ENCODE measurements around the gene CLDN24.

CLDN24 gene

DNA sequence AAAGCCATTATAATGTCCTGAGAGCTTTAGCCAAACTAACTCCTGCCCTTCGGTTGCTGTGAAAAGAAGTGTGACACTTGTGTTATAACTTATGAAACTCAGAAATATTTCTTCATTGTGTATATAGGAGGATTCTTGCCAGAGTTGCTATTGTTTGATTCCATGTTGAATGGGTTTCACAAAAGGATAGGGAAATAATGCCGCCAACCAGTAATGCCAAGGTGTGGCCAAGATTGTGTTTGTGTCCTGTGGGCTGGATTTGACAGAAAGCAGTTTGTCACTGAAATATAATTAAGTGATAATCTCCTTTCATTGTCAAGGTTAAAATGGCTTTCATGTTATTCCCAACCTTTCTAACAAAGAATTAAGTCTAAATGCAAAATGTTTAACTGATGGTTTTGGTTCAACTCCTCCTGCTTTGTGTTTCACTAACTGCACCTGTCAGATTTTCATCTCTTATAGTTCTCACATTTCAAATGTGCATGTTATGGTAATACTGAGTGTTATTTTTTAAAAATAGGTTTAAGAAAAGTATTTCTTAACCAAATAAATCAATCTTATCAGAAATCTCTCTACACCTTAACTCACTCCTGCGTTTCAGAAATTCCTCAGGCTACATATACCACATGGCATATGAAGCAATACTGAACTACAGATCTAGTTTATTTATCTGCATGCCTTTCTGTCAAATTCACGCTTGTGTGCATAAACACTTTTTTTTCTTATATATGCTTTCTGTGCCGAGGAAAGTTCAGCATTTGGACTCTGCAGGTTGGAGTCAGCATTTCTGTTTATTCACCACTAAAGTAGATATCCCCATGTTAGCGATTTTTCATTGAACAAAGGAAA is 1.8 kb downstream of the CLDN24 start, which contains the start of gene CLDN22:
Gene CLDN22, minus strand, starts transcription at position 66 of the 849 bp plus-strand sequence. Its CDS starts 58 bp downstream, at position 8.
- DNase-seq, result no peak

DNA sequence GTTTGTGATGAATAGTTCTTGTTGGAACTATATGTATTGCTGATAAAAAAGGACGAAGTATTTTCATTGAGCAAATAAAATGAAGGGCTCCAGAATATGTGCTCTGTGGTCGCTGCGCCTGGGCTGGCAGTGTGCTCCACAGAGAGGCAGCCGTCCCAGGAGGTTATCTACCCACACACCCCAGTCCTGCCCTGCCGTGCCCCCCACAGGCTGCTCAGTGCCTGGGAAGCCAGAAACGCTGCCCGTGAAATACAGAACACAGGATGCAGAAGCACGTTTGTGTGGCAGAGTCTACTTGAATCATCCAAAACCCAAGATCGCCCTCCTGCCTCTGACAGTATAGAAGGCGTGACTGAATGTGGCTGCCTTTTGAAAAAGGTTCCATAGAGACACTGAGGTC is 3.6 kb downstream of the CLDN24 start:
- no peak for DNase-seq

DNA sequence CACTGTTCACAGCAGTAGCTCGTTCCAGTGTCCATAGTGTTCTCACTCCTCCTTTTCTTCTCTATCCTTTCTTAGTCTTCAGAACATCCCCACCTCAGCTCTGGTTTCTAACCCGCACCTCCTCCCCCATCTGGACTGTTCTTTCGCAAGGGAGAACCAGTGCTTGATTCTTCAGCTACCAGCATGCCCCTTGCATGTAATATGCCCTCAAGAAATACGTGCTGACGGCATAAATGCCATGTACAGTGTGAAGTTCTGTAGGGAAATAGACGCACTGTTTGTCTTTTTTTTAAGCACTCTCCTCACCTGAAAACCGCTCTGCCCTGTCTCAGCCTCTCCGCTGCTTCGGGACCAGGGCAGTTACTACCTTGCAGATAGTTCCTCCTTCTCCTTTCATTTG is 7.4 kb downstream of the CLDN24 start:
- DNase-seq, result no peak

GRCh38 chr4:183314336-183314735 is 7.9 kb downstream of the CLDN24 start:
- DNase-seq, result no peak

- no peak for DNase-seq
Measured at GRCh38 chr4:183312841-183313240, 9.4 kb downstream of the CLDN24 start.

GRCh38 chr4:183306811-183307210 is 15.4 kb downstream of the CLDN24 start:
- DNase-seq, result no peak

DNA sequence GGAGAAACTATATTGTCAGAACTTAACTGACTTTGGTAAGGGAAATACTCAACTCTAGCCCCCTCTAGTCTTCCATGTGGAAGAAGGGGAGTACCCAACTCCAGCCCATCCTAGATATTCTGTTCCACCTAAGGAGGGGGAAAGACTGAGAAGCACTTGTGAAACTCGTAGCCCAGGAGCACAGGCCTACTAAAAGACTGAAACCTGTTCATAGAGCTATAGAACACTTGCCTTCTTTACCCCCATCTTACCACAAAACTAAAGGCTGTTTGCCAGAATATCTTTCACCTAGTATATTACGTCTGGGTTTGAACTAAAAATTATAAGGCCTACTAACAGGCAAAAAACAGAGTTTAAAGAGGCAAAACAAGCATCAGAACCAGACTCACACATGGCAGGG is 17.7 kb downstream of the CLDN24 start:
- DNase-seq, result no peak

GRCh38 chr4:183304067-183304466 is 18.2 kb downstream of the CLDN24 start:
- DNase-seq, result no peak

- no peak for DNase-seq
Measured at GRCh38 chr4:183303301-183303700, 18.9 kb downstream of the CLDN24 start.

GRCh38 chr4:183300655-183301054 is 21.6 kb downstream of the CLDN24 start:
- no peak for DNase-seq

- DNase-seq, result no peak
Measured at GRCh38 chr4:183300070-183300469, 22.2 kb downstream of the CLDN24 start.

DNA sequence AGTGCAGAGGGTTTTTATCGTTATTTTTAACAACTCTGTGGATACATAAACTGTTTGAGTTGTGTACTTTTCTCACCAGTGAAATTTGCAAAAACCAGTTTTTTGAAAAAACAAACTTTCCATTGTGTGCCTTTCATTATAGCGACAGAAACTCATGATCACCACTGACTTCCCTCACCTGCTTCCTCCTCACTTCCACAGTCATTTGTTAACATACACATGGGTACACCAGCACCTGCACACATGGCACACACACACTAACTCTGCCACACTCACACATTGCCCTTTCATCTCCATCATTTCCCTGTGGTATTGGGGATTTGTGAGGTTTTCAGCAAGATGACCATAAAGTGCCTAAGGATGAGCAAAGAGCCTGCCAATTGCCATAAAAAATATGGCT is 22.8 kb downstream of the CLDN24 start:
- DNase-seq, result no peak

- no peak for DNase-seq
Measured at GRCh38 chr4:183297675-183298074, 24.6 kb downstream of the CLDN24 start.

GRCh38 chr4:183295711-183296110 is 26.5 kb downstream of the CLDN24 start:
- DNase-seq, result no peak

- no peak for DNase-seq
Measured at GRCh38 chr4:183291070-183291469, 31.2 kb downstream of the CLDN24 start.

- DNase-seq, result no peak
Measured at GRCh38 chr4:183289688-183290087, 32.5 kb downstream of the CLDN24 start.

DNA sequence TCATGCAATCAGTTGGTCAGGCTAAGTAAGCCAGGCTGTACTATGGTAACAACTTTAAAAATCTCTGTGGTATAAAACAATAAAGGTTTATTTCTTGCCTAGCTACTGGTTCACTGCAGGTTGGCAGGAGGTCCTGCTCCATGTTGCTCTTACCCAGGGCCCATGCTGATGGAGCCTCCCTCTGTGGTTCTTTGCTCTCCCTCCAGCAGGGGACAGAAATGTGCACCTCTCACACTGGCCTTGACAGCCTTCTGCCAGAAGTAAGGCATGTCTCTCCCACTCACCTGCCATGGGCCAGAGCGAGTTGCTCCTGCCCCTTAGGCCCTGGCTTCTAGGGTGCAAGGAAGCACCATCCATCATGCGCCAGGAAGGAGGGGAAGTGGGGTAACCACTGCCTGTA is 33.3 kb downstream of the CLDN24 start:
- DNase-seq, result no peak

DNA sequence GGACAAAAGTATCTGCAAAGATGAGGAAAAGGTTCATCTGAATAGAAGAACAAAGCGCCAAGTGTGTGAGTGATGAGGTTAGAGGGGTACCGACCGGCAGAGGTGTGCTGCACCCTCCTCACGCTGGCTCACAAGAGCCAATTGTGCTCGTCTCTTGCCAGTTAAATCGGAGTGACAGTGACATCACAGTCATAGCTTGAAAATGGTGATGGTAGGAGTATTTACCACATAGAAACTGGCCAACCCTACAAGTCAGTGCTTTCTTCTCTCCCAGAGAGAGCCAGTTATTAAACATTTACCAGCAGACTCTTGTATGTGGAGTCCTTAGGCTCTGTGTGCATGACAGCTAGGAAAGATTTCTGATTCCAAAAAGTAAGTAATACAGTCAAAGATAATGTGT is 34.5 kb downstream of the CLDN24 start:
- no peak for DNase-seq

DNA sequence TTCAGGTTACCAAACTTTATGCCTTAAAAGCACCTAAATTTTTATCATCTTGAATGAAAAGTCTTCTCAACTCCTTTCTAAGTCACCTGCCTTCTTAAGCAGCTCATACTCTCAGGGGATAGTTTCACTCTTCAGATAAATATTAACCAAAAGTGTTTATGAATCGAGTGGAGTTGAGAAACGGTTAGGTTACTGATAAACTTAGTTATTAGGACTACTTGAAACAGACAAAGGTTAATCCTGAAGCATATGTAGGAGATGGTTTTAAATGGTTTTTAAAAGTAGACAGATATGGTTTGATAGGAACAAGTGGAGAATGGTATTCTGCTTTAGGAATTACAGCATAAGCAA is 34.9 kb downstream of the CLDN24 start:
- no peak for DNase-seq

DNA sequence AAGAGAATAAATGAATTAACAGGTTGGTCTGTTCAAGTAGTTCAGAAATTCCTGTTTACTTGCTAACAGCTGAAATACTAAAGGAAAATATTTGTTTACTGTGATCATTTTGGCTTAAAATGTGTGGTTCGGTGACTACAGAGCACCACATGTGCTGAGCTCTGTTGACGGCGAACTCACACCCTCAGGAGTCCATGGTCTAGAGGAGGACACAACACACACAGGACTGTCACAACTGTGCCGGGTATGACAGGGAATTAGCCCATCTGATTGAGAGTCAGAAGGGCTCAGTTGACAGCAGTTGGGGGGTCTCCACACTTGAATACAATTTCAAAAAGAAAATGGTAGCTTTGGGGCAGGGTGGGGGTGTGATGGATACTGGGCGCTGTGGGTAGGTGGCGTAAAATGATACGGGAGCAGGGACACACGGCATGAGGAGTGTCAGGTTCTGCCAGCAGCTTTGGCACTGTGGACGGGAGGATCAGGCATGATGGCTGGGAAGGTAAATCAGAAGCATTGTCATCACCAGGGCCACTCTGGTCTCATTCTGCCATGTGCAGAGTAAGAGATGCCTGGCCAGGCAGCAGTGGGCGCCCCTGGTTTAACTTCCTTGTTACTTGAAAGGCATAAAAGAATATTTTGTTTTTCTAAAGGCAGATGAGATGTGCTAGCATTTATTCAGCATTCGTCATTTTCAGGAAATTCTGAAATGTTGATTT is 35.5 kb downstream of the CLDN24 start:
- DNase-seq, result no peak

DNA sequence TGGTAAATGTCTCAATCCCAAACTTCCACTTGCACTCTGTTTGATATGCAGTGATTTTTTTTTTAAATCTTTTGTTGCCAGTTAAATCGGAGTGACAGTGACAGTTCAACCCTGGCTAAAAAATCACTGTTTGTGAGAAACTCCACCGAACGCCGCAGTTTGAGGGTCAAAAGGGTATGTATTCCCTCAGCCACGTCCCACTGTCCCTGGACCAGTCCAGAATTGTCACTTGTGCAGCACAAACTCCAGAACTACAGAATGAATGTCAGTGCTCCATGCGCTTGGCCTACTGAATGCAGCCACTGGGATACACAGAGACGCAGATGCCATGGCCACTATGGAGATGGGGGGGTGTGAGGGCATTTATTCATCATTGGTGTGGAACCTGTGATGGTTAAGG is 36.3 kb downstream of the CLDN24 start:
- no peak for DNase-seq

GRCh38 chr4:183284965-183285364 is 37.3 kb downstream of the CLDN24 start:
- DNase-seq, result no peak

- DNase-seq, result no peak
Measured at GRCh38 chr4:183284258-183284785, 37.9 kb downstream of the CLDN24 start.

GRCh38 chr4:183276106-183276505 is 46.1 kb downstream of the CLDN24 start:
- DNase-seq, result no peak
